OCI-LY1 (cell line): Measurements from ENCODE around the gene LRRC37A2.
"Not testable (repeated sequence)": the region's sequence is repeated elsewhere in the genome, so short reads cannot be mapped to it uniquely, and the experiment has no call there.

Experiments used
- EZH2 ChIP-seq: fragments of 200-600 bp; sonication (generic), shearing (Covaris generic); IDR thresholded peaks from 2 replicates; pipeline ENCODE4 v1.8.0; 2017; ENCODE audit warnings: borderline replicate concordance, mixed run types, mild to moderate bottlenecking, antibody characterized with exemption, low read length, moderate library complexity, mixed read lengths
- TF ChIP-seq, protein P1 (sequence below): fragments of 200-600 bp; sonication (generic), shearing (Covaris generic); IDR thresholded peaks from 2 replicates; pipeline ENCODE4 v1.5.1; 2017; ENCODE audit warnings: mild to moderate bottlenecking, antibody characterized with exemption, low read length, moderate library complexity, mixed read lengths

DNA sequence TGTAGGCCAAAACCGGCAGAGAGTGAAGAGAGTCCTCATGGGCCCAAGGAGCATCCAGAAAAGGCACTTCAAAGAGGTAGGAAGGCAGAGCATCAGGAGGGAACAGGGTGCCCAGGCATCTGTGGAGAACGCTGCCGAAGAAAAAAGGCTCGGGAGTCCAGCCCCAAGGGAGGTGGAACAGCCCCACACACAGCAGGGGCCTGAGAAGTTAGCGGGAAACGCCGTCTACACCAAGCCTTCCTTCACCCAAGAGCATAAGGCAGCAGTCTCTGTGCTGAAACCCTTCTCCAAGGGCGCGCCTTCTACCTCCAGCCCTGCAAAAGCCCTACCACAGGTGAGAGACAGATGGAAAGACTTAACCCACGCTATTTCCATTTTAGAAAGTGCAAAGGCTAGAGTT lies 36.3 kb downstream of the LRRC37A2 start:
- TF ChIP-seq EZH2, result not testable (repeated sequence)
- TF ChIP-seq, protein P1, sequence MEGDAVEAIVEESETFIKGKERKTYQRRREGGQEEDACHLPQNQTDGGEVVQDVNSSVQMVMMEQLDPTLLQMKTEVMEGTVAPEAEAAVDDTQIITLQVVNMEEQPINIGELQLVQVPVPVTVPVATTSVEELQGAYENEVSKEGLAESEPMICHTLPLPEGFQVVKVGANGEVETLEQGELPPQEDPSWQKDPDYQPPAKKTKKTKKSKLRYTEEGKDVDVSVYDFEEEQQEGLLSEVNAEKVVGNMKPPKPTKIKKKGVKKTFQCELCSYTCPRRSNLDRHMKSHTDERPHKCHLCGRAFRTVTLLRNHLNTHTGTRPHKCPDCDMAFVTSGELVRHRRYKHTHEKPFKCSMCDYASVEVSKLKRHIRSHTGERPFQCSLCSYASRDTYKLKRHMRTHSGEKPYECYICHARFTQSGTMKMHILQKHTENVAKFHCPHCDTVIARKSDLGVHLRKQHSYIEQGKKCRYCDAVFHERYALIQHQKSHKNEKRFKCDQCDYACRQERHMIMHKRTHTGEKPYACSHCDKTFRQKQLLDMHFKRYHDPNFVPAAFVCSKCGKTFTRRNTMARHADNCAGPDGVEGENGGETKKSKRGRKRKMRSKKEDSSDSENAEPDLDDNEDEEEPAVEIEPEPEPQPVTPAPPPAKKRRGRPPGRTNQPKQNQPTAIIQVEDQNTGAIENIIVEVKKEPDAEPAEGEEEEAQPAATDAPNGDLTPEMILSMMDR, result not testable (repeated sequence)
